Vagina (tissue), 2 donors: ENCODE measurements around the gene DGKD. TPM values are rescaled to one million over a fixed set of nuclear protein-coding genes. Genes with fewer than 3 reads are reported as not detected.

Source experiments
- DNase-seq, 2 donors: peaks; one replicate each; pipeline ENCODE4 v3.0.0-alpha.2; 2017; ENCODE audit errors: extremely low spot score in 2 of 2
- H3K27ac ChIP-seq: fragments of 200-600 bp; sonication (generic); one replicate; pipeline ENCODE4 v1.5.1; 2019
- H3K27me3 ChIP-seq: fragments of 200-600 bp; sonication (generic); one replicate; pipeline ENCODE4 v1.5.1; 2019
- H3K36me3 ChIP-seq, 2 donors: fragments of 200-600 bp; sonication (generic); one replicate each; pipeline ENCODE4 v1.5.1; 2017 to 2019
- H3K4me1 ChIP-seq: fragments of 200-600 bp; sonication (generic); one replicate; pipeline ENCODE4 v1.5.1; 2019
- H3K4me3 ChIP-seq, 2 donors: fragments of 200-600 bp; sonication (generic); 1 replicate in 1 of 2; 2 replicates in 1 of 2; pipeline ENCODE4 v1.5.1; 2016 to 2019
- H3K9me3 ChIP-seq: fragments of 200-600 bp; sonication (generic); one replicate; pipeline ENCODE4 v1.5.1; 2019
- POLR2A ChIP-seq, 2 donors: fragments of 450-650 bp; IDR thresholded peaks; one replicate each; pipeline ENCODE4 v1.6.1; 2017; ENCODE audit warnings: antibody characterized with exemption in 2 of 2, mild to moderate bottlenecking in 2 of 2, moderate library complexity in 2 of 2
- POLR2AphosphoS5 ChIP-seq, 2 donors: sonication (generic); formaldehyde crosslinking; IDR thresholded peaks; one replicate each; pipeline ENCODE4 v1.9.0; 2017; ENCODE audit warnings: antibody characterized with exemption in 2 of 2, mild to moderate bottlenecking in 2 of 2, low read depth in 1 of 2; ENCODE audit not compliant: insufficient read depth in 1 of 2
- intact Hi-C: fragments of 100-400 bp; cut with DNase I; formaldehyde crosslinking; loops from one replicate; pipeline ENCODE4 v1.15.1; 2023
- total RNA-seq: library from RNA; depleted of rRNA; stranded (reverse); fragments of >200 nt; gene quantifications from one replicate; pipeline ENCODE4 v1.2.3, GENCODE V29; 2016
- TF ChIP-seq, protein P1 (sequence below), 3 experiments: fragments of 450-650 bp in 2 of 3; fragments of 200-600 bp in 1 of 3; sonication (generic) in 1 of 3; IDR thresholded peaks; one replicate each; pipeline ENCODE4 v1.5.1; 2017 to 2019; ENCODE audit warnings: antibody characterized with exemption in 3 of 3, mild to moderate bottlenecking in 2 of 3, moderate library complexity in 2 of 3

The DGKD gene
- total RNA-seq, 1 donor from 2014 or later: 13.3 TPM

DNA sequence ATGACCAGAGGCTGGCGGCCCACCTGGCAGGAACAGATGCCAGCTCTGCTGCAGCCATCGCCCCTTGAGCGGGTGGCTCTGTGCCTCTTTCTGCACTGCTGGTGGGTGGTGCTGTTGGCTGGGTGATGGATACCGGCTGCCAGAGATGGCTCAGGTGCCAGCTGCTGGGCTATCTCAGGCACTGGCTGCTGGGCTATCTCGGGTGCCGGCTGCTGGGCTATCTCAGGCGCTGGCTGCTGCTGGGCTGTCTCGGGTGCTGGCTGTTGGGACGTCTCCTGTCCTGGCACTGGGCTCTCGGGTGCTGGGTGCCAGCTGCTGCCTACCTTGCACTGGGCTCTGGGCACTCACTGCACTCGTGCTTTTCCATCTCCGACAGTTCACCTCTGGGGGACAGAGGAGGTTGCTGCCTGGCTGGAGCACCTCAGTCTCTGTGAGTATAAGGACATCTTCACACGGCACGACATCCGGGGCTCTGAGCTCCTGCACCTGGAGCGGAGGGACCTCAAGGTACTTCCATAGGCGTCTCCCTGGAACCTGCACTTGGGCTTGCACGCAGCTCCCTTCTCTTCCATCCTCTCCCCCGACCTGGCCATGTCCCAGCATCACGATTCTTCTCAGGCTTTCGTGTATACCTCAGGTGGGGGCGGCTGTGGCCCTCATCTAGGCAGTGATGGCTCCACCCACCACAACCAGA, 113.9 kb downstream of the DGKD start:
- intact Hi-C loops: no loop called here
- H3K9me3 ChIP-seq: no peaks in the 10 kb centered on the region
- H3K27ac ChIP-seq: no peak overlapping the region
- H3K4me1 ChIP-seq: peaks cover 6% of the 10 kb centered on the region
- DNase-seq: no peak
- H3K4me3 ChIP-seq: no peak overlapping the region
- TF ChIP-seq, protein P1, sequence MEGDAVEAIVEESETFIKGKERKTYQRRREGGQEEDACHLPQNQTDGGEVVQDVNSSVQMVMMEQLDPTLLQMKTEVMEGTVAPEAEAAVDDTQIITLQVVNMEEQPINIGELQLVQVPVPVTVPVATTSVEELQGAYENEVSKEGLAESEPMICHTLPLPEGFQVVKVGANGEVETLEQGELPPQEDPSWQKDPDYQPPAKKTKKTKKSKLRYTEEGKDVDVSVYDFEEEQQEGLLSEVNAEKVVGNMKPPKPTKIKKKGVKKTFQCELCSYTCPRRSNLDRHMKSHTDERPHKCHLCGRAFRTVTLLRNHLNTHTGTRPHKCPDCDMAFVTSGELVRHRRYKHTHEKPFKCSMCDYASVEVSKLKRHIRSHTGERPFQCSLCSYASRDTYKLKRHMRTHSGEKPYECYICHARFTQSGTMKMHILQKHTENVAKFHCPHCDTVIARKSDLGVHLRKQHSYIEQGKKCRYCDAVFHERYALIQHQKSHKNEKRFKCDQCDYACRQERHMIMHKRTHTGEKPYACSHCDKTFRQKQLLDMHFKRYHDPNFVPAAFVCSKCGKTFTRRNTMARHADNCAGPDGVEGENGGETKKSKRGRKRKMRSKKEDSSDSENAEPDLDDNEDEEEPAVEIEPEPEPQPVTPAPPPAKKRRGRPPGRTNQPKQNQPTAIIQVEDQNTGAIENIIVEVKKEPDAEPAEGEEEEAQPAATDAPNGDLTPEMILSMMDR (IDR thresholded peaks at IDR 0.05): no peak
- TF ChIP-seq POLR2A (IDR thresholded peaks at IDR 0.05): no peak
- TF ChIP-seq POLR2AphosphoS5 (IDR thresholded peaks at IDR 0.05; ENCODE audit: insufficient read depth in 1 of 2, low read depth in 1 of 2): no peak
- peaks cover 0 to 15% of the 10 kb centered on the region in 2 donors for H3K36me3 ChIP-seq
- no peaks in the 10 kb centered on the region for H3K27me3 ChIP-seq

DNA sequence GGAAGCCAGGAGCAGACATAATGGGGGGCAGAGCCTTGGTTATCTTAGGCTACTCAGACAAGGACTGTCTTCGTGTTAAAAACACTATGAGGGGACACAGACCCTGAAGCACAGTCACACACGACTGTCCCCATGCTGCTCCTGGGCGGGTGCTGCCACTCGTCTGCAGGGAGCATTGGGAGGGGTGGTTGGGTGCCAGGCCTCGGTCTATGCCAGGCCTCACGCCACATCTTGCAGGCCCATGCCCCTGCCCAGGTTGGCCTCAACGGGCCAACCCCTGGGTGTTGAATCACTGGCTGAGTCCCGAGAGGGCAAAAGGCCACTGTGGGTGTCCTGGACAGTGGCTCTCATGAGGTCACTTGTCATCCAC, 114.4 kb downstream of the DGKD start:
- no peaks in the 10 kb centered on the region for H3K9me3 ChIP-seq
- DNase-seq: no peak
- intact Hi-C loops: no loop called here
- no peak for TF ChIP-seq POLR2AphosphoS5 (IDR thresholded peaks at IDR 0.05; ENCODE audit: insufficient read depth in 1 of 2, low read depth in 1 of 2)
- no peak for TF ChIP-seq POLR2A (IDR thresholded peaks at IDR 0.05)
- TF ChIP-seq, protein P1 (IDR thresholded peaks at IDR 0.05): no peak
- peaks cover 6% of the 10 kb centered on the region for H3K4me1 ChIP-seq
- H3K27me3 ChIP-seq: no peaks in the 10 kb centered on the region
- H3K4me3 ChIP-seq: no peak overlapping the region
- peaks cover 0 to 13% of the 10 kb centered on the region in 2 donors for H3K36me3 ChIP-seq
- peak overlapping the region; percentile 64 for H3K27ac ChIP-seq

DNA sequence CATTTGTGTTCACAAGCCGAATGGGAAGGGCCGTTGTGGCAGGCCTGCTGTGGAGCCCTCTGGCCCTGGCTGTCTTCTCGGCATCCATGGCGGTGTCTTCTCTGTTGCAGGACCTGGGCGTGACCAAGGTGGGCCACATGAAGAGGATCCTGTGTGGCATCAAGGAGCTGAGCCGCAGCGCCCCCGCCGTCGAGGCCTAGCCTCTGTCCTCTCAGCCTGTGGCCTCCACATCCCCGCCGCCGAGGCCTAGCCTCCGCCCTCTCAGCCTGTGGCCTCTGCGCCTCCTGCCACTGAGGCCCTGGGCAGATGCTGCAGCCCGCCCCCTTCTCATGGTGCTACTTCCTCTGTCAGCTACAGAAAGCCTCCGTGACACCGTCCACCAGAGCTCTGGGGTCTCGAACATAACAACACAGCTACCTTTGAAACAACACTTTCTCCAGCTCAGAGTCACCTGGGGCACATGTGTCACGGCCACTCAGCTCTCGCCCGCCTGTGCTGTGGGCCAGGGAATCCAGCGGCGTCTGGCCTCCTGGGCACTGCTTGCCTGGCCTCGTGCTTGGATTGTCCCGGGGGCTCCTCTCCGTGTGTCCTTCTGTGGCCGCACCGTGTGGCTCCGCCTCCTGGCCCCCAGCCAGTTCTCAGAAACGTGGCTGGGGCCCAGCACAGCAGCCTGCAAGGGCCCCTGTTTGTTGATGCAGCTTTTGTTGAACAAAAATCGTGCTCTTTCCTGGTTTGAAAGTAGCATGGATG, 115.1 kb downstream of the DGKD start:
- Histone ChIP-seq H3K9me3 (no peaks in the 10 kb centered on the region), H3K27ac (peak overlapping the region; percentile 64), H3K27me3 (no peaks in the 10 kb centered on the region), H3K36me3 (peaks cover 0 to 11% of the 10 kb centered on the region in 2 donors), H3K4me1 (peaks cover 6% of the 10 kb centered on the region), H3K4me3 (no peak overlapping the region)
- intact Hi-C loops: no loop called here
- DNase-seq: no peak
- TF ChIP-seq POLR2AphosphoS5 (IDR thresholded peaks at IDR 0.05; ENCODE audit: insufficient read depth in 1 of 2, low read depth in 1 of 2): peak in 1 of 2 donors; percentile 51
- TF ChIP-seq, protein P1 (IDR thresholded peaks at IDR 0.05): no peak
- no peak for TF ChIP-seq POLR2A (IDR thresholded peaks at IDR 0.05)

DNA sequence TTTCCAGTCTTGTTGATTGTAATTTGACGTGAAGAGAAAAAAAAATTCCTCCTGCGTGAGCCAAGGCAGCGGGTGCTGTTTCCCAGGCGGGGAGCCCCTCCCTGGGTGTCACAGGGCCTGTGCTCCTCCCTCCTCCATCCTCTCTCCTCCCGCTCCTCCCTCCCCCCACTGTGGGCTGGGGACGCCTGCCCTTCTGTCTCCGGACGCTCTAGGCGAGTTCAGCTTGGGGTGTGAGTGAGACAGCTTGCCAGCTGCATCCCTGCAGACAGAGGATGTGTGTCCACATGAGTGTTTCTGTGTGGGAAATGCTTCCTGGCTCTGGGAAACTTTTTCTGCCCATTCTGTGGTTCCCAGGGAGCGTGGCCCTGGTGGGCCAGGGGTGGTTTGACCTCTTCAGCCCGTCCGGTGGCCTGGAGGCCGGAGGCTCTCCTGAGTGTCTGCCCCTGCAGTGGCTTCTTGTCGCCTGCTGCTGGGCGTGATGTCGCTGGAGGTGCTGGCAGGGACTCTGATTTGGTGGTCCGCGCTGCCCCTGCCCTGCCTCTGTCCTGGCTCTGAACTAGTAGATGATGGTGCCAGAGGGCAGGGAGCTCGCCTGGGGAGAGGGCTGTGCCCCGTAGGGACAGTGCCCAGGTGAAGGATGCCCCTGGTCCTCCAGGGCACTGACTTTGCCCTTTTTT, 115.9 kb downstream of the DGKD start:
- Histone ChIP-seq H3K27me3 (no peaks in the 10 kb centered on the region), H3K4me1 (peaks cover 6% of the 10 kb centered on the region), H3K4me3 (no peak overlapping the region), H3K27ac (peak overlapping the region; percentile 64), H3K36me3 (peaks cover 0 to 11% of the 10 kb centered on the region in 2 donors), H3K9me3 (no peaks in the 10 kb centered on the region)
- no peak for DNase-seq
- TF ChIP-seq, protein P1 (IDR thresholded peaks at IDR 0.05): no peak
- no peak for TF ChIP-seq POLR2A (IDR thresholded peaks at IDR 0.05)
- TF ChIP-seq POLR2AphosphoS5 (IDR thresholded peaks at IDR 0.05; ENCODE audit: insufficient read depth in 1 of 2, low read depth in 1 of 2): peak in 1 of 2 donors; percentile 41
- intact Hi-C loops: no loop called here
